ENCODE results near the gene ZNF282. TPM values are rescaled to one million over a fixed set of nuclear protein-coding genes. Genes with fewer than 3 reads are reported as not detected.
A peak's percentile ranks its signal among the peaks of the same experiment; 100 is the strongest.

Gene ZNF282
- total RNA-seq (10 to 100 TPM; 15.5 to 21.4 TPM), polyA plus RNA-seq (1 to 10 TPM; 5.3 to 8.9 TPM)
- long read RNA-seq, donor 1, partial matches to known transcripts: 0 of 6 reads
- long read RNA-seq, donor 1, other reads (novel, unspliced or antisense): 6 of 6 reads
- long read RNA-seq, donor 2, partial matches to known transcripts: 2 of 14 reads
- long read RNA-seq, donor 2, other reads (novel, unspliced or antisense): 9 of 14 reads

GRCh38 chr7:149195180-149196150 lies at the start of gene ZNF282:
Gene ZNF282, plus strand, starts transcription at chr7:149195546. Its CDS starts 44 bp downstream, at chr7:149195590.
- Histone ChIP-seq H3K36me3 (ENCODE audit: control insufficient read depth in 1 of 2, insufficient read depth in 2 of 2, low read length in 1 of 2) (peaks cover 4% of the 10 kb centered on the region in 2 donors), H3K27ac (ENCODE audit: low read depth in 1 of 2, low read length in 2 of 2) (peak within 1 kb of the TSS in 1 of 2 donors; percentile 66), H3K9me3 (ENCODE audit: control insufficient read depth, low read length) (no peaks in the 10 kb centered on the region), H3K4me1 (ENCODE audit: control insufficient read depth in 1 of 2, insufficient read depth in 2 of 2, low read length in 2 of 2) (no peaks in the 10 kb centered on the region), H3K27me3 (ENCODE audit: control insufficient read depth in 1 of 2, insufficient read depth in 2 of 2, low read length in 1 of 2) (no peaks in the 10 kb centered on the region), H3K4me3 (ENCODE audit: low read length in 2 of 2) (peak within 1 kb of the TSS; percentile 82 to 86)
- 0% methylated on average over 53 to 97 of the region's 97 CpGs for WGBS, 2 donors
- DNase-seq (peak; percentile 93 to 96), ATAC-seq (ENCODE audit: low FRiP score) (peak; percentile 97)
- intact Hi-C loops (cut with DNase I): loop anchor here in 1 of 2 donors (5.0 kb wide), 1 partner anchor 42 kb away; the partner anchor contains the start of gene ZNF212

GRCh38 chr7:149147072-149147751 lies 48.1 kb upstream of the ZNF282 start, which contains the start of gene ZNF398:
Gene ZNF398, plus strand, starts transcription at chr7:149147453. Its CDS starts 290 bp downstream, at chr7:149147743.
- no peaks in the 10 kb centered on the region for H3K27me3 ChIP-seq (ENCODE audit: control insufficient read depth in 1 of 2, insufficient read depth in 2 of 2, low read length in 1 of 2)
- H3K36me3 ChIP-seq (ENCODE audit: control insufficient read depth in 1 of 2, insufficient read depth in 2 of 2, low read length in 1 of 2): no peaks in the 10 kb centered on the region
- peak; percentile 80 to 92 for DNase-seq
- 1% methylated on average over 52 to 79 of the region's 79 CpGs for WGBS, 2 donors
- no peaks in the 10 kb centered on the region for H3K4me1 ChIP-seq (ENCODE audit: control insufficient read depth in 1 of 2, insufficient read depth in 2 of 2, low read length in 2 of 2)
- intact Hi-C loops (cut with DNase I): loop anchor here in 1 of 2 donors (1.0 kb wide), 1 partner anchor 20 kb away; no protein-coding TSS in a partner anchor
- H3K27ac ChIP-seq (ENCODE audit: low read depth in 1 of 2, low read length in 2 of 2): peak within 1 kb of the TSS; percentile 20 to 92
- peak within 1 kb of the TSS; percentile 52 to 96 for H3K4me3 ChIP-seq (ENCODE audit: low read length in 2 of 2)
- H3K9me3 ChIP-seq (ENCODE audit: control insufficient read depth, low read length): no peaks in the 10 kb centered on the region
- peak; percentile 95 for ATAC-seq (ENCODE audit: low FRiP score)

- Histone ChIP-seq H3K9me3 (ENCODE audit: control insufficient read depth, low read length) (no peaks in the 10 kb centered on the region), H3K27ac (ENCODE audit: low read depth in 1 of 2, low read length in 2 of 2) (peak overlapping the region; percentile 20 to 76), H3K4me1 (ENCODE audit: control insufficient read depth in 1 of 2, insufficient read depth in 2 of 2, low read length in 2 of 2) (no peaks in the 10 kb centered on the region), H3K27me3 (ENCODE audit: control insufficient read depth in 1 of 2, insufficient read depth in 2 of 2, low read length in 1 of 2) (no peaks in the 10 kb centered on the region), H3K4me3 (ENCODE audit: low read length in 2 of 2) (peak overlapping the region; percentile 52 to 79), H3K36me3 (ENCODE audit: control insufficient read depth in 1 of 2, insufficient read depth in 2 of 2, low read length in 1 of 2) (no peaks in the 10 kb centered on the region)
- ATAC-seq (ENCODE audit: low FRiP score): peak; percentile 51
- WGBS, 2 donors: 0% methylated on average over 79 to 86 of the region's 86 CpGs
- peak; percentile 72 to 90 for DNase-seq
- intact Hi-C loops (cut with DNase I): loop anchor here in 1 of 2 donors (1.0 kb wide), 1 partner anchor 21 kb away; no protein-coding TSS in a partner anchor
Observed at GRCh38 chr7:149147752-149148653, 47.3 kb upstream of the ZNF282 start.

- intact Hi-C loops (cut with DNase I): no loop called here
- no peaks in the 10 kb centered on the region for H3K27me3 ChIP-seq (ENCODE audit: control insufficient read depth in 1 of 2, insufficient read depth in 2 of 2, low read length in 1 of 2)
- H3K4me3 ChIP-seq (ENCODE audit: low read length in 2 of 2): no peak overlapping the region
- no peaks in the 10 kb centered on the region for H3K36me3 ChIP-seq (ENCODE audit: control insufficient read depth in 1 of 2, insufficient read depth in 2 of 2, low read length in 1 of 2)
- no peak for ATAC-seq (ENCODE audit: low FRiP score)
- H3K27ac ChIP-seq (ENCODE audit: low read depth in 1 of 2, low read length in 2 of 2): no peak overlapping the region
- H3K4me1 ChIP-seq (ENCODE audit: control insufficient read depth in 1 of 2, insufficient read depth in 2 of 2, low read length in 2 of 2): no peaks in the 10 kb centered on the region
- no peak for DNase-seq
- no peaks in the 10 kb centered on the region for H3K9me3 ChIP-seq (ENCODE audit: control insufficient read depth, low read length)
- 63 to 76% methylated on average over 4 of the region's 4 CpGs for WGBS, 2 donors
Observed at GRCh38 chr7:149150981-149151380, 44.4 kb upstream of the ZNF282 start.

- ATAC-seq (ENCODE audit: low FRiP score): no peak
- intact Hi-C loops (cut with DNase I): no loop called here
- Histone ChIP-seq H3K9me3 (ENCODE audit: control insufficient read depth, low read length) (no peaks in the 10 kb centered on the region), H3K27ac (ENCODE audit: low read depth in 1 of 2, low read length in 2 of 2) (no peak overlapping the region), H3K4me3 (ENCODE audit: low read length in 2 of 2) (no peak overlapping the region), H3K4me1 (ENCODE audit: control insufficient read depth in 1 of 2, insufficient read depth in 2 of 2, low read length in 2 of 2) (no peaks in the 10 kb centered on the region), H3K27me3 (ENCODE audit: control insufficient read depth in 1 of 2, insufficient read depth in 2 of 2, low read length in 1 of 2) (no peaks in the 10 kb centered on the region), H3K36me3 (ENCODE audit: control insufficient read depth in 1 of 2, insufficient read depth in 2 of 2, low read length in 1 of 2) (no peaks in the 10 kb centered on the region)
- 87 to 88% methylated on average over 2 of the region's 2 CpGs for WGBS, 2 donors
- DNase-seq: no peak
Observed at GRCh38 chr7:149153346-149153745, 42.0 kb upstream of the ZNF282 start.

GRCh38 chr7:149154056-149154455 lies 41.3 kb upstream of the ZNF282 start:
- no peak overlapping the region for H3K4me3 ChIP-seq (ENCODE audit: low read length in 2 of 2)
- no peaks in the 10 kb centered on the region for H3K36me3 ChIP-seq (ENCODE audit: control insufficient read depth in 1 of 2, insufficient read depth in 2 of 2, low read length in 1 of 2)
- intact Hi-C loops (cut with DNase I): no loop called here
- DNase-seq (no peak), ATAC-seq (ENCODE audit: low FRiP score) (no peak)
- WGBS, 2 donors: 94 to 95% methylated on average over 11 of the region's 11 CpGs
- H3K9me3 ChIP-seq (ENCODE audit: control insufficient read depth, low read length): no peaks in the 10 kb centered on the region
- no peaks in the 10 kb centered on the region for H3K4me1 ChIP-seq (ENCODE audit: control insufficient read depth in 1 of 2, insufficient read depth in 2 of 2, low read length in 2 of 2)
- H3K27me3 ChIP-seq (ENCODE audit: control insufficient read depth in 1 of 2, insufficient read depth in 2 of 2, low read length in 1 of 2): no peaks in the 10 kb centered on the region
- no peak overlapping the region for H3K27ac ChIP-seq (ENCODE audit: low read depth in 1 of 2, low read length in 2 of 2)

- intact Hi-C loops (cut with DNase I): no loop called here
- DNase-seq (no peak), ATAC-seq (ENCODE audit: low FRiP score) (no peak)
- no peaks in the 10 kb centered on the region for H3K27me3 ChIP-seq (ENCODE audit: control insufficient read depth in 1 of 2, insufficient read depth in 2 of 2, low read length in 1 of 2)
- H3K4me3 ChIP-seq (ENCODE audit: low read length in 2 of 2): no peak overlapping the region
- no peaks in the 10 kb centered on the region for H3K4me1 ChIP-seq (ENCODE audit: control insufficient read depth in 1 of 2, insufficient read depth in 2 of 2, low read length in 2 of 2)
- H3K36me3 ChIP-seq (ENCODE audit: control insufficient read depth in 1 of 2, insufficient read depth in 2 of 2, low read length in 1 of 2): no peaks in the 10 kb centered on the region
- 96 to 98% methylated on average over 6 of the region's 6 CpGs for WGBS, 2 donors
- H3K9me3 ChIP-seq (ENCODE audit: control insufficient read depth, low read length): no peaks in the 10 kb centered on the region
- H3K27ac ChIP-seq (ENCODE audit: low read depth in 1 of 2, low read length in 2 of 2): no peak overlapping the region
Observed at GRCh38 chr7:149156898-149157297, 38.4 kb upstream of the ZNF282 start.

Measured in aorta (tissue), 5 donors.